OCI-LY7 (cell line): Measurements from ENCODE around the gene GNG3. TPM values are rescaled to one million over a fixed set of nuclear protein-coding genes. Genes with fewer than 3 reads are reported as not detected.
"Not testable (repeated sequence)": the region's sequence is repeated elsewhere in the genome, so short reads cannot be mapped to it uniquely, and the experiment has no call there.

Experiments
- BruUV-seq: library from RNA; stranded (reverse); fragments of 400-500 nt; replicated peaks from 2 replicates; lab custom pipeline; 2021; lab: Mats Ljungman, UMichigan
- CTCF ChIA-PET: fragments of 300-600 bp; sonication (Branson Sonifier 250); formaldehyde crosslinking; loops from one replicate; lab custom pipeline; 2022; ENCODE audit warnings: antibody characterized with exemption; ENCODE audit not compliant: unreplicated experiment; lab: Charles Lee
- POLR2A ChIA-PET: fragments of 300-600 bp; sonication (Branson Sonifier 250); formaldehyde crosslinking; loops from one replicate; lab custom pipeline; 2022; ENCODE audit warnings: antibody characterized with exemption; lab: Charles Lee
- DNase-seq: peaks from one replicate; pipeline ENCODE4 v3.0.0-alpha.2; 2015; ENCODE audit warnings: low spot score
- H2AFZ ChIP-seq: fragments of 200-600 bp; sonication (generic), shearing (Covaris generic); 2 replicates; pipeline ENCODE4 v1.6.1; 2014; ENCODE audit warnings: mild to moderate bottlenecking, antibody characterized with exemption, low read length, moderate library complexity
- H3K27ac ChIP-seq: fragments of 200-600 bp; sonication (generic); 2 replicates; pipeline ENCODE4 v1.5.1; 2014; ENCODE audit warnings: mixed run types, low read depth, mild to moderate bottlenecking, moderate library complexity, low read length, inconsistent platforms; ENCODE audit not compliant: poor library complexity, severe bottlenecking
- H3K36me3 ChIP-seq: fragments of 200-600 bp; sonication (generic); 2 replicates; pipeline ENCODE4 v1.6.1; 2014; ENCODE audit warnings: mild to moderate bottlenecking, antibody characterized with exemption, low read length, moderate library complexity, mixed read lengths; ENCODE audit not compliant: insufficient read depth
- H3K4me1 ChIP-seq: fragments of 200-600 bp; sonication (generic); 2 replicates; pipeline ENCODE4 v1.5.1; 2014; ENCODE audit warnings: mild to moderate bottlenecking, low read length; ENCODE audit not compliant: insufficient read depth, poor library complexity, severe bottlenecking
- H3K4me2 ChIP-seq: fragments of 200-600 bp; sonication (generic); 2 replicates; pipeline ENCODE4 v1.6.1; 2014; ENCODE audit warnings: mild to moderate bottlenecking, low read length
- H3K4me3 ChIP-seq: fragments of 200-600 bp; sonication (generic); 2 replicates; pipeline ENCODE4 v1.5.1; 2014; ENCODE audit warnings: mild to moderate bottlenecking, low read depth, low read length; ENCODE audit not compliant: poor library complexity, severe bottlenecking
- H3K79me2 ChIP-seq: fragments of 200-600 bp; sonication (generic); 2 replicates; pipeline ENCODE4 v1.6.1; 2016; ENCODE audit warnings: low read depth, mild to moderate bottlenecking, low read length, moderate library complexity, mixed read lengths; ENCODE audit not compliant: insufficient read depth
- H3K9me2 ChIP-seq: fragments of 200-600 bp; sonication (generic); 2 replicates; pipeline ENCODE4 v1.6.1; 2016; ENCODE audit warnings: mild to moderate bottlenecking, low read length, mixed read lengths; ENCODE audit not compliant: insufficient read depth
- H3K9me3 ChIP-seq: fragments of 200-600 bp; sonication (generic); 2 replicates; pipeline ENCODE4 v1.6.1; 2014; ENCODE audit warnings: mild to moderate bottlenecking, mixed run types, low read length, mixed read lengths
- H4K20me1 ChIP-seq: fragments of 200-600 bp; sonication (generic); 2 replicates; pipeline ENCODE4 v1.6.1; 2014; ENCODE audit warnings: mild to moderate bottlenecking, antibody characterized with exemption, low read length, moderate library complexity, mixed read lengths; ENCODE audit not compliant: insufficient read depth
- EZH2phosphoT487 ChIP-seq: fragments of 200-600 bp; sonication (generic); IDR thresholded peaks from 2 replicates; pipeline ENCODE4 v1.6.1; 2018; ENCODE audit warnings: low read depth, borderline replicate concordance, mild to moderate bottlenecking, mixed run types, antibody characterized with exemption, low read length, moderate library complexity, mixed read lengths
- intact Hi-C: fragments of 100-400 bp; cut with micrococcal nuclease; formaldehyde crosslinking; loops from one replicate; pipeline ENCODE4 v1.10.0; 2022; ENCODE audit not compliant: unreplicated experiment
- total RNA-seq, 2 experiments: library from RNA; depleted of rRNA in 1 of 2; stranded (reverse); fragments of >200 nt in 1 of 2; shearing (Covaris generic) in 1 of 2; gene quantifications; 2 replicates each; pipeline ENCODE4 v1.2.3, GENCODE V29; 2014 to 2022
- TF ChIP-seq, protein P1 (sequence below): fragments of 200-600 bp; sonication (generic); conservative IDR thresholded peaks from 2 replicates; pipeline ENCODE4 v1.5.1; 2014; ENCODE audit warnings: mild to moderate bottlenecking, antibody characterized with exemption, low read length, moderate library complexity, mixed read lengths

Gene GNG3
- total RNA-seq, 2 experiments from 2014 or later: not detected

- ChIA-PET CTCF (no interaction called here), POLR2A (interaction anchor here (1.1 to 2.2 kb wide), 3 partner anchors 10 to 17 kb away, joined by 4 to 7 read pairs (median 4); partner anchors contain the start of genes HNRNPUL2, TTC9C and ZBTB3)
- no peaks in the 10 kb centered on the region for H3K9me2 ChIP-seq
- DNase-seq: no peak
- H3K79me2 ChIP-seq: peaks cover 12% of the 10 kb centered on the region; the same call in 1 of the 2 replicates
- no peaks in the 10 kb centered on the region for H3K4me1 ChIP-seq
- H3K27ac ChIP-seq: no peak overlapping the region
- peaks cover 74% of the 10 kb centered on the region for H3K36me3 ChIP-seq
- no peak overlapping the region for H2AFZ ChIP-seq
- no TSS peak for BruUV-seq
- no peaks in the 10 kb centered on the region for H4K20me1 ChIP-seq
- no peak for TF ChIP-seq EZH2phosphoT487
- TF ChIP-seq, protein P1, sequence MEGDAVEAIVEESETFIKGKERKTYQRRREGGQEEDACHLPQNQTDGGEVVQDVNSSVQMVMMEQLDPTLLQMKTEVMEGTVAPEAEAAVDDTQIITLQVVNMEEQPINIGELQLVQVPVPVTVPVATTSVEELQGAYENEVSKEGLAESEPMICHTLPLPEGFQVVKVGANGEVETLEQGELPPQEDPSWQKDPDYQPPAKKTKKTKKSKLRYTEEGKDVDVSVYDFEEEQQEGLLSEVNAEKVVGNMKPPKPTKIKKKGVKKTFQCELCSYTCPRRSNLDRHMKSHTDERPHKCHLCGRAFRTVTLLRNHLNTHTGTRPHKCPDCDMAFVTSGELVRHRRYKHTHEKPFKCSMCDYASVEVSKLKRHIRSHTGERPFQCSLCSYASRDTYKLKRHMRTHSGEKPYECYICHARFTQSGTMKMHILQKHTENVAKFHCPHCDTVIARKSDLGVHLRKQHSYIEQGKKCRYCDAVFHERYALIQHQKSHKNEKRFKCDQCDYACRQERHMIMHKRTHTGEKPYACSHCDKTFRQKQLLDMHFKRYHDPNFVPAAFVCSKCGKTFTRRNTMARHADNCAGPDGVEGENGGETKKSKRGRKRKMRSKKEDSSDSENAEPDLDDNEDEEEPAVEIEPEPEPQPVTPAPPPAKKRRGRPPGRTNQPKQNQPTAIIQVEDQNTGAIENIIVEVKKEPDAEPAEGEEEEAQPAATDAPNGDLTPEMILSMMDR: no peak
- no peak overlapping the region for H3K4me2 ChIP-seq
- H3K4me3 ChIP-seq: no peak overlapping the region
- intact Hi-C loops: loop anchor here (10.0 kb wide), 1 partner anchor 288 kb away; no protein-coding TSS in a partner anchor
- no peaks in the 10 kb centered on the region for H3K9me3 ChIP-seq
These were observed 29.7 kb downstream of the GNG3 start for GRCh38 chr11:62737196-62737595.

DNA sequence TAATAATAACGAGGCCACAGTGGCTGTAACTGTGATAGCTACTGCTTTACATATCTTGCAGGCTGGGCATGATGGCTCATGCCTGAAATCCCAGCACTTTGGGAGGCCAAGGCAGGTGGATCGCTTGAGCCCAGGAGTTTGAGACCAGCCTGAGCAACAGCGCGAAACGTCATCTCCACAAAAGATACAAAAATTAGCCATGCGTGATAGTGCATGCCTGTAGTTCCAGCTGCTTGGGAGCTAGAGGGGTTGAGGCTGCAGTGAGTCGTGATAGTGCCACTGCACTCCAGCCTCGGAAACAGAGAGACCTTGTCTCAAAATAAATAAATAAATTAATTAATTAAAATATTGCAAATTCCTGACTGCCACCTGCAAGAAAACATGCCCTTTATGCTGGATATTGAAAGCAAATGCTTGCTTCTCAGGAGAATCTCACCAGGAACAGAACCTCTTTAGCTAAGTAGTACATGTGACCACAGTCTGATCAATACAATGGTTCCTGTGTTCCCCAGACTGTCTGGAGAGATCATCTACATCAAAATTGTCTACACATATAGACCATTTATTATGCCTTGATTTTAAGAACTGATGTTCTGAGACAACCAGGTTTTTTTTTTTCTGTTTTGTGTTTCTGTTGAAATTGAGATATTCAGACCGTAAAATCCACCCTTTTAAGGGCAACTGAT, 40.1 kb downstream of the GNG3 start:
- no peak overlapping the region for H3K27ac ChIP-seq
- ChIA-PET CTCF (no interaction called here), POLR2A (interaction anchor here (1.1 to 2.2 kb wide), 2 partner anchors 14 to 20 kb away, joined by 3 to 9 read pairs; partner anchors contain the start of genes HNRNPUL2 and POLR2G)
- TF ChIP-seq EZH2phosphoT487: no peak
- TF ChIP-seq, protein P1: no peak
- no peaks in the 10 kb centered on the region for H3K9me3 ChIP-seq
- no peaks in the 10 kb centered on the region for H3K9me2 ChIP-seq
- intact Hi-C loops: no loop called here
- H3K4me2 ChIP-seq: peak overlapping the region; percentile 39
- H3K4me1 ChIP-seq: peaks cover 13% of the 10 kb centered on the region
- no peak overlapping the region for H2AFZ ChIP-seq
- no peak overlapping the region for H3K4me3 ChIP-seq
- H3K36me3 ChIP-seq: no peaks in the 10 kb centered on the region
- no peaks in the 10 kb centered on the region for H3K79me2 ChIP-seq
- no peak for DNase-seq
- no TSS peak for BruUV-seq
- no peaks in the 10 kb centered on the region for H4K20me1 ChIP-seq

GRCh38 chr11:62749931-62750330, 42.5 kb downstream of the GNG3 start:
- H3K27ac ChIP-seq, intact Hi-C loops: not testable (repeated sequence)

More at GRCh38 chr11:62749931-62750330, 42.5 kb downstream of the GNG3 start:
- H3K4me2 ChIP-seq, H3K36me3 ChIP-seq, H4K20me1 ChIP-seq, H3K4me3 ChIP-seq, H2AFZ ChIP-seq, H3K9me3 ChIP-seq, CTCF ChIA-PET, H3K79me2 ChIP-seq, DNase-seq, H3K9me2 ChIP-seq, BruUV-seq: not testable (repeated sequence)
- POLR2A ChIA-PET: interaction anchor here (0.6 to 0.7 kb wide), 3 partner anchors 47 to 846 kb away, joined by 3 to 4 read pairs (median 3); no protein-coding TSS in a partner anchor
- H3K4me1 ChIP-seq: peaks cover 26% of the 10 kb centered on the region
